Stimulated activated CD4-positive, alpha-beta T cell treated with anti-CD3 and anti-CD28 coated beads, TNF-alpha, amount 100 ng/mL, for 4 hours (primary cell): ENCODE measurements around the gene NUDT10.
A peak's percentile ranks its signal among the peaks of the same experiment; 100 is the strongest.
"Not testable (repeated sequence)": the region's sequence is repeated elsewhere in the genome, so short reads cannot be mapped to it uniquely, and the experiment has no call there.

Source experiments
- DNase-seq, 3 experiments: peaks; one replicate each; pipeline ENCODE4 v3.0.0-alpha.2; 2020; ENCODE audit warnings: low read depth in 3 of 3

The NUDT10 gene

GRCh38 chrX:51332188-51332942 lies at the start of gene NUDT10:
Gene NUDT10, plus strand, starts transcription at chrX:51332822. Its CDS starts 144 bp downstream, at chrX:51332966.
- peak in 1 of 3 experiments; percentile 13 for DNase-seq

GRCh38 chrX:51292421-51292820 lies 40.2 kb upstream of the NUDT10 start:
- DNase-seq = no peak

DNA sequence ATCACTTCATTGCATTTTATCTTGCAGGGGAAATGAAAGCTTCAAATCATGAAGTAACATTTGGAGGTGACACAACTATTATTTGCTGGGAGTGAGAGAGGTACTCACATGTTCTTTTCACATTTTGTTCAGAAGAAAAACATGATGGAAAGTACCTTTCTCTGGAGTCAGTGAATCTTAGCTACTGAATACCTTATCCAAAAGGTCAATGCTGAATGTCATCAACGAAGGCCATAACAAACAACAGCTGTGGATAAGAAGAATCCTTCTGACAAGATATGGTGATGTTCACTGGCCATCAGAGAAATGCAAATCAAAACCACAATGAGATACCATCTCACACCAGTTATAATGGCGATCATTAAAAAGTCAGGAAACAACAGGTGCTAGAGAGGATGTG lies 36.5 kb upstream of the NUDT10 start:
- no peak for DNase-seq

DNA sequence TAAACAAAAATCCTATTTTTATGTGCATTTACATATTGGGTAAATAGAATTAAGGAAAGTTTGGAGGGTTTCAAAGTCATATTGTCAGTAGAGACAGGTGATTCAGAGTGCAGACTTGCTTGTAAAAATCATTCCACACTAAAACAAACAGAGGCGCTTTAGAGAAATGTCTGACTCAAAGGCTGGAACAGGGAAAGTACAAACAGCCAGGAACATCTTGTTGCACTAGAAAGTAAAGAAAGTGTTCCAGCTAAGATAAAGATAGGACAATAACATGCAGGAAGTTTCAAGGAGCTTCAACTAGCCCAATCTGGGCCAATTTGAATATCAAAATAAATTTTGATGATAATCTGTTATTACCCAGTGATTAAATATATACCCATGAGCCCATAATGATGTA lies 16.4 kb upstream of the NUDT10 start:
- no peak for DNase-seq

GRCh38 chrX:51332943-51333785 lies 542 bp downstream of the NUDT10 start:
- not testable (repeated sequence) for DNase-seq

- DNase-seq = no peak
Measured at GRCh38 chrX:51334276-51334675, 1.7 kb downstream of the NUDT10 start.

- DNase-seq = no peak
Measured at GRCh38 chrX:51336584-51336983, 4.0 kb downstream of the NUDT10 start.

- no peak for DNase-seq
Measured at GRCh38 chrX:51361251-51361650, 28.6 kb downstream of the NUDT10 start.

GRCh38 chrX:51376672-51377071 lies 44.0 kb downstream of the NUDT10 start:
- DNase-seq = no peak
